Neural cell (in vitro differentiated cells): ENCODE measurements around the gene CCDC39. TPM values are rescaled to one million over a fixed set of nuclear protein-coding genes. Genes with fewer than 3 reads are reported as not detected.

Source experiments
- H2AFZ ChIP-seq: fragments of 200-600, 300-800 bp; sonication (generic), shearing (Covaris generic); 2 replicates; pipeline ENCODE4 v1.6.0; 2014; ENCODE audit warnings: low read depth, mild to moderate bottlenecking, antibody characterized with exemption, low read length, moderate library complexity
- H3F3A ChIP-seq: fragments of 200-600 bp; shearing (Covaris generic); 2 replicates; pipeline ENCODE4 v1.6.1; 2016; ENCODE audit warnings: mild to moderate bottlenecking, moderate library complexity, mixed read lengths, antibody characterized with exemption, low read length; ENCODE audit not compliant: insufficient read depth, poor library complexity, severe bottlenecking
- H3K27ac ChIP-seq: fragments of 200-600, 300-800 bp; sonication (generic), shearing (Covaris generic); 2 replicates; pipeline ENCODE4 v1.5.1; 2014; ENCODE audit warnings: mild to moderate bottlenecking, low read length, moderate library complexity
- H3K27me3 ChIP-seq: fragments of 300-800, 200-600 bp; sonication (generic), shearing (Covaris generic); 2 replicates; pipeline ENCODE4 v1.6.0; 2014; ENCODE audit warnings: mild to moderate bottlenecking, low read depth, low read length, moderate library complexity; ENCODE audit not compliant: insufficient read depth
- H3K36me3 ChIP-seq: fragments of 300-800, 200-600 bp; sonication (generic), shearing (Covaris generic); 2 replicates; pipeline ENCODE4 v1.5.1; 2014; ENCODE audit warnings: mild to moderate bottlenecking, antibody characterized with exemption, low read length, moderate library complexity; ENCODE audit not compliant: insufficient read depth
- H3K4me2 ChIP-seq: fragments of 300-800, 200-600 bp; sonication (generic), shearing (Covaris generic); 2 replicates; pipeline ENCODE4 v1.6.0; 2014; ENCODE audit warnings: mild to moderate bottlenecking, low read length
- H3K4me3 ChIP-seq: fragments of 300-800, 200-600 bp; sonication (generic), shearing (Covaris generic); 2 replicates; pipeline ENCODE4 v1.5.1; 2014; ENCODE audit warnings: mild to moderate bottlenecking, low read length, moderate library complexity
- H3K79me2 ChIP-seq: fragments of 200-600 bp; shearing (Covaris generic); replicated peaks from 2 replicates; pipeline ENCODE4 v1.6.0; 2014; ENCODE audit warnings: mild to moderate bottlenecking, low read length, moderate library complexity; ENCODE audit not compliant: insufficient read depth
- H3K9ac ChIP-seq: fragments of 300-800, 200-600 bp; sonication (generic), shearing (Covaris generic); 2 replicates; pipeline ENCODE4 v1.6.1; 2016; ENCODE audit warnings: mild to moderate bottlenecking, low read length, mixed read lengths
- H3K9me2 ChIP-seq: fragments of 200-600 bp; shearing (Covaris generic); 2 replicates; pipeline ENCODE4 v1.6.1; 2016; ENCODE audit warnings: mild to moderate bottlenecking, low read length, mixed read lengths; ENCODE audit not compliant: insufficient read depth
- H3K9me3 ChIP-seq: fragments of 200-600, 300-800 bp; sonication (generic), shearing (Covaris generic); 2 replicates; pipeline ENCODE4 v1.6.1; 2016; ENCODE audit warnings: mild to moderate bottlenecking, mixed run types, low read length, moderate library complexity, mixed read lengths
- H4K20me1 ChIP-seq: fragments of 200-600 bp; shearing (Covaris generic); 2 replicates; pipeline ENCODE4 v1.6.1; 2016; ENCODE audit warnings: mild to moderate bottlenecking, mixed run types; ENCODE audit not compliant: insufficient read depth
- CTCF ChIP-seq: fragments of 450-650 bp; IDR thresholded peaks from 2 replicates; pipeline ENCODE4 v1.5.1; 2014; ENCODE audit warnings: antibody characterized with exemption, mild to moderate bottlenecking, moderate library complexity; ENCODE audit not compliant: poor library complexity, severe bottlenecking
- EP300 ChIP-seq: fragments of 450-650 bp; conservative IDR thresholded peaks from 2 replicates; pipeline ENCODE4 v1.6.1; 2014; ENCODE audit warnings: antibody characterized with exemption, mild to moderate bottlenecking, moderate library complexity; ENCODE audit not compliant: poor library complexity, severe bottlenecking
- EZH2 ChIP-seq: fragments of 200-600, 300-800 bp; shearing (Covaris generic), sonication (generic); IDR thresholded peaks from 2 replicates; pipeline ENCODE4 v1.6.1; 2014; ENCODE audit warnings: antibody characterized with exemption, low read length, borderline replicate concordance, mild to moderate bottlenecking; ENCODE audit not compliant: insufficient read depth, poor library complexity, severe bottlenecking
- MXI1 ChIP-seq: fragments of 450-650 bp; conservative IDR thresholded peaks from 2 replicates; pipeline ENCODE4 v1.6.1; 2014; ENCODE audit warnings: antibody characterized with exemption, mild to moderate bottlenecking; ENCODE audit not compliant: poor library complexity, severe bottlenecking
- POLR2AphosphoS5 ChIP-seq: IDR thresholded peaks from 2 replicates; pipeline ENCODE4 v1.6.1; 2012
- RAD21 ChIP-seq: fragments of 450-650 bp; conservative IDR thresholded peaks from 2 replicates; pipeline ENCODE4 v1.6.1; 2014; ENCODE audit warnings: antibody characterized with exemption, mild to moderate bottlenecking, moderate library complexity
- REST ChIP-seq: IDR thresholded peaks from 2 replicates; pipeline ENCODE4 v1.6.1; 2012; ENCODE audit warnings: borderline replicate concordance
- SMC3 ChIP-seq: fragments of 450-650 bp; conservative IDR thresholded peaks from 2 replicates; pipeline ENCODE4 v1.6.1; 2014; ENCODE audit warnings: antibody characterized with exemption, mild to moderate bottlenecking, moderate library complexity; ENCODE audit not compliant: poor library complexity
- TAF1 ChIP-seq: IDR thresholded peaks from 2 replicates; pipeline ENCODE4 v1.6.1; 2012; ENCODE audit warnings: low read depth
- polyA plus RNA-seq: library from polyadenylated mRNA; depleted of rRNA; stranded (reverse); fragments of >200 nt; gene quantifications from 2 replicates; pipeline ENCODE4 v1.2.3, GENCODE V29; 2014

Gene CCDC39
- polyA plus RNA-seq, 1 donor from 2014 or later, result 0.36 TPM

- Histone ChIP-seq H3K79me2 (no peaks in the 10 kb centered on the region), H3K27me3 (no peaks in the 10 kb centered on the region), H3K27ac (no peak overlapping the region), H3K36me3 (no peaks in the 10 kb centered on the region), H3K9me2 (no peaks in the 10 kb centered on the region), H3K9me3 (no peaks in the 10 kb centered on the region), H3K9ac (no peak overlapping the region), H3K4me3 (no peak overlapping the region), H3K4me2 (no peak overlapping the region), H3F3A (no peaks in the 10 kb centered on the region), H4K20me1 (no peaks in the 10 kb centered on the region), H2AFZ (no peak overlapping the region)
- no peak for TF ChIP-seq MXI1
- no peak for TF ChIP-seq EZH2
- no peak for TF ChIP-seq EP300
- TF ChIP-seq POLR2AphosphoS5, result no peak
- no peak for TF ChIP-seq RAD21
These were observed 33.0 kb downstream of the CCDC39 start for GRCh38 chr3:180646187-180646790.

GRCh38 chr3:180640987-180641386, 38.3 kb downstream of the CCDC39 start:
- no peaks in the 10 kb centered on the region for H3K36me3 ChIP-seq

More at GRCh38 chr3:180640987-180641386, 38.3 kb downstream of the CCDC39 start:
- Histone ChIP-seq H3K4me3 (no peak overlapping the region), H3F3A (no peaks in the 10 kb centered on the region), H2AFZ (no peak overlapping the region), H3K9me3 (no peaks in the 10 kb centered on the region), H3K79me2 (no peaks in the 10 kb centered on the region), H3K27me3 (no peaks in the 10 kb centered on the region), H3K4me2 (no peak overlapping the region), H4K20me1 (no peaks in the 10 kb centered on the region), H3K27ac (no peak overlapping the region), H3K9me2 (no peaks in the 10 kb centered on the region), H3K9ac (no peak overlapping the region)
- TF ChIP-seq EP300 (no peak), EZH2 (no peak), TAF1 (no peak), CTCF (no peak), MXI1 (no peak), SMC3 (no peak), REST (no peak), RAD21 (no peak), POLR2AphosphoS5 (no peak)
